Memory B cell (primary cell): ENCODE measurements around the gene EXOC3.

ENCODE experiments used
- ATAC-seq: fragments of 150-1000 bp; cut with Tn5 transposase; 2 replicates; pipeline ENCODE4 v1.10.0; 2021; ENCODE audit warnings: low read depth, mild to moderate bottlenecking, moderate library complexity
- DNase-seq, 2 donors: peaks; one replicate each; pipeline ENCODE4 v3.0.0; 2022; ENCODE audit warnings: low spot score in 2 of 2
- H3K27ac Mint-ChIP-seq: one replicate; pipeline ENCODE4 v1.8.0; 2022; ENCODE audit warnings: mild to moderate bottlenecking, moderate library complexity, mixed read lengths
- H3K27me3 Mint-ChIP-seq: one replicate; pipeline ENCODE4 v1.8.0; 2022; ENCODE audit warnings: mixed read lengths
- H3K36me3 Mint-ChIP-seq: one replicate; pipeline ENCODE4 v1.8.0; 2022; ENCODE audit warnings: mild to moderate bottlenecking, mixed read lengths
- H3K4me1 Mint-ChIP-seq: one replicate; pipeline ENCODE4 v1.8.0; 2022; ENCODE audit warnings: mixed read lengths
- H3K4me3 Mint-ChIP-seq: one replicate; pipeline ENCODE4 v1.8.0; 2022; ENCODE audit warnings: mild to moderate bottlenecking, moderate library complexity, mixed read lengths
- H3K9me3 Mint-ChIP-seq: one replicate; pipeline ENCODE4 v1.8.0; 2022; ENCODE audit warnings: mixed read lengths

EXOC3 gene

GRCh38 chr5:490116-491106 lies 47.4 kb downstream of the EXOC3 start:
- no peak for DNase-seq
- no peak overlapping the region for H3K4me3 Mint-ChIP-seq
- H3K27ac Mint-ChIP-seq: no peak overlapping the region
- peaks cover 14% of the 10 kb centered on the region for H3K27me3 Mint-ChIP-seq
- no peaks in the 10 kb centered on the region for H3K36me3 Mint-ChIP-seq
- no peaks in the 10 kb centered on the region for H3K9me3 Mint-ChIP-seq
- no peak for ATAC-seq
- H3K4me1 Mint-ChIP-seq: no peaks in the 10 kb centered on the region

GRCh38 chr5:491119-491855 lies 48.3 kb downstream of the EXOC3 start:
- Mint-ChIP-seq H3K4me3 (no peak overlapping the region), H3K9me3 (peaks cover 2% of the 10 kb centered on the region), H3K4me1 (no peaks in the 10 kb centered on the region), H3K27ac (no peak overlapping the region), H3K27me3 (peaks cover 14% of the 10 kb centered on the region), H3K36me3 (no peaks in the 10 kb centered on the region)
- ATAC-seq (no peak), DNase-seq (no peak)

GRCh38 chr5:491856-492155 lies 48.8 kb downstream of the EXOC3 start:
- Mint-ChIP-seq H3K27ac (no peak overlapping the region), H3K9me3 (peaks cover 2% of the 10 kb centered on the region), H3K4me1 (no peaks in the 10 kb centered on the region), H3K36me3 (no peaks in the 10 kb centered on the region), H3K4me3 (no peak overlapping the region), H3K27me3 (peaks cover 10% of the 10 kb centered on the region)
- DNase-seq (no peak), ATAC-seq (no peak)

- no peak overlapping the region for H3K27ac Mint-ChIP-seq
- no peaks in the 10 kb centered on the region for H3K4me1 Mint-ChIP-seq
- H3K36me3 Mint-ChIP-seq: no peaks in the 10 kb centered on the region
- no peak overlapping the region for H3K4me3 Mint-ChIP-seq
- H3K9me3 Mint-ChIP-seq: peaks cover 2% of the 10 kb centered on the region
- ATAC-seq (no peak), DNase-seq (no peak)
- H3K27me3 Mint-ChIP-seq: peaks cover 10% of the 10 kb centered on the region
Observed at GRCh38 chr5:492314-492893, 49.4 kb downstream of the EXOC3 start.

GRCh38 chr5:493119-493701 lies 50.2 kb downstream of the EXOC3 start:
- no peak for ATAC-seq
- Mint-ChIP-seq H3K4me1 (peaks cover 3% of the 10 kb centered on the region), H3K27me3 (peaks cover 10% of the 10 kb centered on the region)

GRCh38 chr5:493758-494157 lies 50.8 kb downstream of the EXOC3 start:
- Mint-ChIP-seq H3K36me3 (no peaks in the 10 kb centered on the region), H3K27ac (no peak overlapping the region), H3K4me1 (peaks cover 5% of the 10 kb centered on the region), H3K9me3 (peaks cover 2% of the 10 kb centered on the region), H3K4me3 (no peak overlapping the region), H3K27me3 (peaks cover 16% of the 10 kb centered on the region)
- DNase-seq (no peak), ATAC-seq (no peak)

More at GRCh38 chr5:493119-493701, 50.2 kb downstream of the EXOC3 start:
- Mint-ChIP-seq H3K9me3 (peaks cover 2% of the 10 kb centered on the region), H3K36me3 (no peaks in the 10 kb centered on the region), H3K27ac (no peak overlapping the region), H3K4me3 (no peak overlapping the region)
- DNase-seq: no peak

- Mint-ChIP-seq H3K4me3 (no peak overlapping the region), H3K36me3 (no peaks in the 10 kb centered on the region), H3K9me3 (peaks cover 2% of the 10 kb centered on the region), H3K4me1 (peaks cover 5% of the 10 kb centered on the region), H3K27ac (no peak overlapping the region), H3K27me3 (peaks cover 19% of the 10 kb centered on the region)
- no peak for DNase-seq
- no peak for ATAC-seq
Observed at GRCh38 chr5:494667-495255, 51.8 kb downstream of the EXOC3 start.

GRCh38 chr5:496028-496427 lies 53.1 kb downstream of the EXOC3 start:
- ATAC-seq: no peak
- Mint-ChIP-seq H3K4me3 (no peak overlapping the region), H3K27ac (no peak overlapping the region)

GRCh38 chr5:497090-497700 lies 54.2 kb downstream of the EXOC3 start:
- DNase-seq (no peak), ATAC-seq (no peak)
- no peak overlapping the region for H3K27ac Mint-ChIP-seq
- H3K4me1 Mint-ChIP-seq: peaks cover 5% of the 10 kb centered on the region
- no peak overlapping the region for H3K4me3 Mint-ChIP-seq
- peaks cover 2% of the 10 kb centered on the region for H3K9me3 Mint-ChIP-seq
- H3K36me3 Mint-ChIP-seq: no peaks in the 10 kb centered on the region
- peaks cover 24% of the 10 kb centered on the region for H3K27me3 Mint-ChIP-seq

More at GRCh38 chr5:496028-496427, 53.1 kb downstream of the EXOC3 start:
- Mint-ChIP-seq H3K9me3 (peaks cover 2% of the 10 kb centered on the region), H3K27me3 (peaks cover 26% of the 10 kb centered on the region), H3K4me1 (peaks cover 5% of the 10 kb centered on the region), H3K36me3 (no peaks in the 10 kb centered on the region)
- DNase-seq: no peak

GRCh38 chr5:497871-498509 lies 55.0 kb downstream of the EXOC3 start:
- Mint-ChIP-seq H3K9me3 (peaks cover 3% of the 10 kb centered on the region), H3K4me1 (peaks cover 5% of the 10 kb centered on the region), H3K27ac (no peak overlapping the region), H3K4me3 (no peak overlapping the region), H3K36me3 (no peaks in the 10 kb centered on the region), H3K27me3 (peaks cover 28% of the 10 kb centered on the region)
- ATAC-seq (no peak), DNase-seq (no peak)

GRCh38 chr5:499233-500209 lies 56.5 kb downstream of the EXOC3 start:
- H3K27me3 Mint-ChIP-seq: peaks cover 31% of the 10 kb centered on the region
- H3K4me3 Mint-ChIP-seq: no peak overlapping the region
- no peak for ATAC-seq
- H3K4me1 Mint-ChIP-seq: peaks cover 5% of the 10 kb centered on the region
- H3K27ac Mint-ChIP-seq: no peak overlapping the region
- DNase-seq: no peak
- peaks cover 3% of the 10 kb centered on the region for H3K9me3 Mint-ChIP-seq
- no peaks in the 10 kb centered on the region for H3K36me3 Mint-ChIP-seq

GRCh38 chr5:500491-500890 lies 57.5 kb downstream of the EXOC3 start:
- peaks cover 31% of the 10 kb centered on the region for H3K27me3 Mint-ChIP-seq
- DNase-seq (no peak), ATAC-seq (no peak)
- H3K4me1 Mint-ChIP-seq: peaks cover 5% of the 10 kb centered on the region
- no peaks in the 10 kb centered on the region for H3K36me3 Mint-ChIP-seq
- no peak overlapping the region for H3K27ac Mint-ChIP-seq
- no peak overlapping the region for H3K4me3 Mint-ChIP-seq
- H3K9me3 Mint-ChIP-seq: peaks cover 3% of the 10 kb centered on the region
